HG02852 (cell line): Measurements from ENCODE around the gene GPI.
"Not testable (repeated sequence)": the region's sequence is repeated elsewhere in the genome, so short reads cannot be mapped to it uniquely, and the experiment has no call there.

Source experiments
- ATAC-seq: cut with Tn5 transposase; IDR thresholded peaks from one replicate; pipeline ENCODE4 v1.9.1; 2021; ENCODE audit warnings: mild to moderate bottlenecking, moderate library complexity; ENCODE audit not compliant: unreplicated experiment

The GPI gene

GRCh38 chr19:34366738-34367623, 2.0 kb downstream of the GPI start:
- no peak for ATAC-seq

GRCh38 chr19:34367624-34367957, 2.6 kb downstream of the GPI start:
- no peak for ATAC-seq

- ATAC-seq = no peak
These were observed 3.3 kb downstream of the GPI start for GRCh38 chr19:34368338-34368737.

GRCh38 chr19:34369166-34369565, 4.2 kb downstream of the GPI start:
- not testable (repeated sequence) for ATAC-seq

GRCh38 chr19:34370117-34370516, 5.1 kb downstream of the GPI start:
- ATAC-seq = no peak

- ATAC-seq = no peak
These were observed 6.0 kb downstream of the GPI start for GRCh38 chr19:34370983-34371382.

- no peak for ATAC-seq
These were observed 8.7 kb downstream of the GPI start for GRCh38 chr19:34373601-34374288.

GRCh38 chr19:34375598-34375997, 10.6 kb downstream of the GPI start:
- no peak for ATAC-seq

GRCh38 chr19:34380639-34381241, 15.7 kb downstream of the GPI start:
- no peak for ATAC-seq

GRCh38 chr19:34381399-34382251, 16.6 kb downstream of the GPI start:
- no peak for ATAC-seq

GRCh38 chr19:34382471-34382870, 17.5 kb downstream of the GPI start:
- ATAC-seq = no peak

- ATAC-seq = no peak
These were observed 18.6 kb downstream of the GPI start for GRCh38 chr19:34383599-34383998.

- ATAC-seq = no peak
These were observed 21.8 kb downstream of the GPI start for GRCh38 chr19:34386645-34387445.

GRCh38 chr19:34387446-34387810, 22.4 kb downstream of the GPI start:
- ATAC-seq = no peak

- ATAC-seq = not testable (repeated sequence)
These were observed 23.7 kb downstream of the GPI start for GRCh38 chr19:34388745-34389144.

GRCh38 chr19:34391813-34392212, 26.8 kb downstream of the GPI start:
- no peak for ATAC-seq

GRCh38 chr19:34393031-34393430, 28.0 kb downstream of the GPI start:
- ATAC-seq = no peak

- no peak for ATAC-seq
These were observed 28.6 kb downstream of the GPI start for GRCh38 chr19:34393629-34394028.

GRCh38 chr19:34397853-34398252, 32.9 kb downstream of the GPI start:
- ATAC-seq = no peak

- no peak for ATAC-seq
These were observed 34.9 kb downstream of the GPI start for GRCh38 chr19:34399886-34400285.
